Fibroblast of mammary gland (primary cell): ENCODE data around the gene TPD52L3.

ENCODE experiments used
- DNase-seq: peaks from one replicate; pipeline ENCODE4 v3.0.0-alpha.2; 2010; ENCODE audit warnings: low read depth
- H3K4me3 ChIP-seq: 2 replicates; pipeline ENCODE4 v1.5.1; 2011; ENCODE audit warnings: low read depth, mild to moderate bottlenecking, low read length, moderate library complexity; ENCODE audit not compliant: control insufficient read depth
- CTCF ChIP-seq: conservative IDR thresholded peaks from 2 replicates; pipeline ENCODE4 v1.5.1; 2011; ENCODE audit warnings: low read depth, low read length, inconsistent platforms; ENCODE audit not compliant: control insufficient read depth, insufficient read depth

TPD52L3 gene

GRCh38 chr9:6330958-6331634 lies 2.9 kb downstream of the TPD52L3 start:
- TF ChIP-seq CTCF: no peak
- DNase-seq: no peak
- H3K4me3 ChIP-seq: no peak overlapping the region

- TF ChIP-seq CTCF: no peak
- H3K4me3 ChIP-seq: no peak overlapping the region
- no peak for DNase-seq
Observed at GRCh38 chr9:6334305-6334704, 6.1 kb downstream of the TPD52L3 start.

- no peak for TF ChIP-seq CTCF
- no peak for DNase-seq
- no peak overlapping the region for H3K4me3 ChIP-seq
Observed at GRCh38 chr9:6348766-6349165, 20.6 kb downstream of the TPD52L3 start.

- TF ChIP-seq CTCF: no peak
- no peak for DNase-seq
Observed at GRCh38 chr9:6351737-6352136, 23.6 kb downstream of the TPD52L3 start.

GRCh38 chr9:6354072-6354686 lies 26.0 kb downstream of the TPD52L3 start:
- H3K4me3 ChIP-seq: no peak overlapping the region
- peak; percentile 86 for TF ChIP-seq CTCF
- peak; percentile 80 for DNase-seq

More at GRCh38 chr9:6351737-6352136, 23.6 kb downstream of the TPD52L3 start:
- no peak overlapping the region for H3K4me3 ChIP-seq

- H3K4me3 ChIP-seq: no peak overlapping the region
- TF ChIP-seq CTCF: no peak
- DNase-seq: peak; percentile 80
Observed at GRCh38 chr9:6355728-6356127, 27.6 kb downstream of the TPD52L3 start.
